ENCODE measurements around the gene NPAS3. TPM values are rescaled to one million over a fixed set of nuclear protein-coding genes. Genes with fewer than 3 reads are reported as not detected.

NPAS3 gene
- total RNA-seq, 1 donor from 2014 or later: 2.0 TPM

- Histone ChIP-seq H3K36me3 (ENCODE audit: control insufficient read depth, insufficient read depth, low read length) (no peaks in the 10 kb centered on the region), H3K27me3 (ENCODE audit: control insufficient read depth, insufficient read depth, low read length) (no peaks in the 10 kb centered on the region), H3K4me3 (ENCODE audit: low read depth, low read length) (no peak overlapping the region)
- TF ChIP-seq, protein P1, sequence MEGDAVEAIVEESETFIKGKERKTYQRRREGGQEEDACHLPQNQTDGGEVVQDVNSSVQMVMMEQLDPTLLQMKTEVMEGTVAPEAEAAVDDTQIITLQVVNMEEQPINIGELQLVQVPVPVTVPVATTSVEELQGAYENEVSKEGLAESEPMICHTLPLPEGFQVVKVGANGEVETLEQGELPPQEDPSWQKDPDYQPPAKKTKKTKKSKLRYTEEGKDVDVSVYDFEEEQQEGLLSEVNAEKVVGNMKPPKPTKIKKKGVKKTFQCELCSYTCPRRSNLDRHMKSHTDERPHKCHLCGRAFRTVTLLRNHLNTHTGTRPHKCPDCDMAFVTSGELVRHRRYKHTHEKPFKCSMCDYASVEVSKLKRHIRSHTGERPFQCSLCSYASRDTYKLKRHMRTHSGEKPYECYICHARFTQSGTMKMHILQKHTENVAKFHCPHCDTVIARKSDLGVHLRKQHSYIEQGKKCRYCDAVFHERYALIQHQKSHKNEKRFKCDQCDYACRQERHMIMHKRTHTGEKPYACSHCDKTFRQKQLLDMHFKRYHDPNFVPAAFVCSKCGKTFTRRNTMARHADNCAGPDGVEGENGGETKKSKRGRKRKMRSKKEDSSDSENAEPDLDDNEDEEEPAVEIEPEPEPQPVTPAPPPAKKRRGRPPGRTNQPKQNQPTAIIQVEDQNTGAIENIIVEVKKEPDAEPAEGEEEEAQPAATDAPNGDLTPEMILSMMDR (IDR thresholded peaks at IDR 0.05; ENCODE audit: insufficient read depth, low read length, poor library complexity, severe bottlenecking): no peak
- no peak for DNase-seq (ENCODE audit: low read depth)
Observed at GRCh38 chr14:33103489-33103888, 164.8 kb downstream of the NPAS3 start.

- H3K27me3 ChIP-seq (ENCODE audit: control insufficient read depth, insufficient read depth, low read length): no peaks in the 10 kb centered on the region
- H3K36me3 ChIP-seq (ENCODE audit: control insufficient read depth, insufficient read depth, low read length): no peaks in the 10 kb centered on the region
- TF ChIP-seq, protein P1 (IDR thresholded peaks at IDR 0.05; ENCODE audit: insufficient read depth, low read length, poor library complexity, severe bottlenecking): no peak
- H3K4me3 ChIP-seq (ENCODE audit: low read depth, low read length): no peak overlapping the region
- DNase-seq (ENCODE audit: low read depth): no peak
Observed at GRCh38 chr14:33103966-33104365, 165.3 kb downstream of the NPAS3 start.

GRCh38 chr14:33110737-33111443 lies 172.2 kb downstream of the NPAS3 start:
- TF ChIP-seq, protein P1 (IDR thresholded peaks at IDR 0.05; ENCODE audit: insufficient read depth, low read length, poor library complexity, severe bottlenecking): no peak
- no peak for DNase-seq (ENCODE audit: low read depth)
- Histone ChIP-seq H3K36me3 (ENCODE audit: control insufficient read depth, insufficient read depth, low read length) (no peaks in the 10 kb centered on the region), H3K27me3 (ENCODE audit: control insufficient read depth, insufficient read depth, low read length) (no peaks in the 10 kb centered on the region), H3K4me3 (ENCODE audit: low read depth, low read length) (no peak overlapping the region)

GRCh38 chr14:33114331-33114730 lies 175.7 kb downstream of the NPAS3 start:
- H3K27me3 ChIP-seq (ENCODE audit: control insufficient read depth, insufficient read depth, low read length): no peaks in the 10 kb centered on the region
- TF ChIP-seq, protein P1 (IDR thresholded peaks at IDR 0.05; ENCODE audit: insufficient read depth, low read length, poor library complexity, severe bottlenecking): no peak
- H3K4me3 ChIP-seq (ENCODE audit: low read depth, low read length): no peak overlapping the region
- no peaks in the 10 kb centered on the region for H3K36me3 ChIP-seq (ENCODE audit: control insufficient read depth, insufficient read depth, low read length)
- no peak for DNase-seq (ENCODE audit: low read depth)

GRCh38 chr14:33118668-33119067 lies 180.0 kb downstream of the NPAS3 start:
- H3K36me3 ChIP-seq (ENCODE audit: control insufficient read depth, insufficient read depth, low read length): no peaks in the 10 kb centered on the region
- H3K4me3 ChIP-seq (ENCODE audit: low read depth, low read length): no peak overlapping the region
- H3K27me3 ChIP-seq (ENCODE audit: control insufficient read depth, insufficient read depth, low read length): no peaks in the 10 kb centered on the region
- no peak for DNase-seq (ENCODE audit: low read depth)
- TF ChIP-seq, protein P1 (IDR thresholded peaks at IDR 0.05; ENCODE audit: insufficient read depth, low read length, poor library complexity, severe bottlenecking): no peak

- TF ChIP-seq, protein P1 (IDR thresholded peaks at IDR 0.05; ENCODE audit: insufficient read depth, low read length, poor library complexity, severe bottlenecking): no peak
- DNase-seq (ENCODE audit: low read depth): peak; percentile 49
- no peak overlapping the region for H3K4me3 ChIP-seq (ENCODE audit: low read depth, low read length)
- H3K27me3 ChIP-seq (ENCODE audit: control insufficient read depth, insufficient read depth, low read length): no peaks in the 10 kb centered on the region
- no peaks in the 10 kb centered on the region for H3K36me3 ChIP-seq (ENCODE audit: control insufficient read depth, insufficient read depth, low read length)
Observed at GRCh38 chr14:33120341-33120740, 181.7 kb downstream of the NPAS3 start.

All from kidney epithelial cell (primary cell).